Globus pallidus (tissue), 1 donor: ENCODE measurements around the gene BSND.

Experiments
- DNase-seq: peaks from one replicate; pipeline ENCODE4 v3.0.0-alpha.2; 2015; ENCODE audit warnings: low spot score

Gene BSND

GRCh38 chr1:55046871-55047270 lies 48.1 kb downstream of the BSND start:
- DNase-seq, result no peak

DNA sequence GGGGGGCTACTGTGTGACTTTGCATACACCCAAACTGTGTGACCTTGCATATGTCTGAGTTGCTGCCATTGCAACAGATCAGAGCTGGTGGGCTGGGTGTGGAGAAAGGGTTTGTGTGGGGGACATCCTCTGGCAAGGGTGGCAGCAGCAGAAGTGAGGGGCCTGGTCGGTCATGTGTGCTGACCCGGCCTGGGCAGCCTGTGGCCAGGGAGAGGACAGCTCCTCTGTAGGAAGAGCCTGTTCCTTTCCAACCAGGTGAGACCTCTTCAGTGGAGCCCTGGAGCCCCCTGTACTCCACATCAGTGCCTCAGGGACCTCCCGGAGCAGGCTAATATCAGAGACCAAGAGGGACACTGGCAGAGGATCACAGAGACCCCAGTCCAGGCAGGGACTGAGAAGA lies 48.9 kb downstream of the BSND start:
- DNase-seq, result no peak

DNA sequence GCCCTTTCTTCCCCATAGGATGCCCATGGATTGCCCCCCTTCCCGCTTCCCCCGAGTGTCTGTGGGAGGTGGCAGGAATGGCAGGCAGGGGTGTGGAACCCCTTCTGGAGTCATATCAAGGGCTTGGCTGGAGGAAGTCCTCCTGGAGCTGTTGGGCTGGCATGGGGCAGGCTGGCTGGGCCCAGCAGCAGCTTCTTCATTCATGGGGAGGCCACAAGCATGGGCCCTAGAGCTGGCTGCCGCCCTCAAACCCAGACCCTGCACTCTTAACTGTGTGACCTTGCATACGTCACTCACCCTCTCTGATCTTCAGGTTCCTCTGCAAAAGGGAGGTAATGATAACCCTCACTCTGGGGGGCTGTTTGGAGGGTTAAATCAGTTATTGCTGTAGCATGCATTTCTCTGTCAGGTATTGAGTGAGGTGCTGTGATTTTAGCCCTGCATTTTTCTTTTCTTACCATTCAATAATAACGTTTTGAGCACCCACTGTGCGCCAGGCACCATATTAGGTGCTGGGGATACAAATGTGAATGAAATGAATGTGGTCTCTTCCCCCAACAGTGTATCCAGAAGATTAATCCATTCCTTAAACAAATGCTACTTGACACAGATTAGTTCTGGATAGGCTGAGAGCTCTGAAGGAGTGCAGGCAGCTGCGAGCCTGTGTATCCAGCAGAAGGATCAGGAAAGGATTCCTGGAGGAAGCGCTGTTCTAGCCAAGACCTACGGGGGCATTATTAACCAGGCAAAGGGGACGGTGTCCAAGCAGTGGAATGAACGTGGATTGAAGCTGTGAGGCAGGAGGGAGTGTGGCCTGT lies 49.9 kb downstream of the BSND start:
- no peak for DNase-seq

DNA sequence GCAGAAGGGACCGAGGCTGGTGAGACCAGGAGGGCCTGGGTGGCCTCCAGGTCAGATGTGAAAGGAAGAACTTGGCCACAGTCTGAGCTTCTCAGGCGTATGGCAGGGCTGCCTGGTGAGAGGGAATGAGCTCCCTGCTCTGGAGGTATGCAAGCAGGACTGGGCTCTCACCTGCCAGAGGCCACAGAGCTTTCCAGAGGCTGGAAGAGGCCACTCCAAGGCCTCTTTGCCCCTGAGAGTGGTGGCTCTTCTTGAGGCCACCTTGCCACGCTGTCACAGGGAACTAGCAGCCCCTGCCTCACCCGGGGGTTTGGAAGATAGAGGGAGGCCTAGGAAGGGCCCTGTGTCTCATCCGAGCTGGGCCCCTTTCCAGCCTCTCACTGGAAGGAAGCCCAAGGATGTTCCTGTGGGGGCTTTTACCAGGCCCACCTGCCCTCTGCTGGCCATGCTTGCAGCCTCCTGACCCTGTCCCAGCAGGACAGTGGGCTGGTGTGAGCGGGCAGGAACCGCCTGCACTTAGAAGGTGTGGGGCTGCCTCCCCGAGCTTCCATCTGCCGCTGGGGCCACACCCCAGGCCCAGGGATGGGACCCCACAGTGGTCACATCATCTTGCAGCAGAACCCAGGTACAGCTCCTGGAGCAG lies 50.7 kb downstream of the BSND start:
- DNase-seq, result no peak

GRCh38 chr1:55049914-55050278 lies 51.2 kb downstream of the BSND start:
- DNase-seq, result no peak

DNA sequence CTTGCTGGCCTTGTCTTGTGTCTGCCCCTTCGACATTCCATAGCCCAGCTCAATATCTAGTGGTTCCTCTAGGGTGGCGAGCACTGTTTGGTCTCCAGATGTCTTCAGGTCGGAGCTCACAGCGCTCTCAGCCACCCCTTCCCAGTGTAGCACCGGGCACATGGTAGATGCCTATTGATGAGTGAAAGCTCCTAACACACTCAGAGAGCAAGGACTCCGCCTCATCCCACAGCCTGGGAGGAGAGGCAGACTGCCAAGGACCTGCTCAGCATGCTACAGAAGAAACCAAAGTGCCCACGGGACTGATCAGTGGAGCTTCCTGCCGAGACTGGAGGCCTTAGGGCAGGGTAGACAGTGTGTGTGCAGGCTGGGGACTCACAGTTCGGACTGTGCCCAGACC lies 51.5 kb downstream of the BSND start:
- DNase-seq, result no peak

GRCh38 chr1:55051169-55051568 lies 52.4 kb downstream of the BSND start:
- DNase-seq, result no peak

DNA sequence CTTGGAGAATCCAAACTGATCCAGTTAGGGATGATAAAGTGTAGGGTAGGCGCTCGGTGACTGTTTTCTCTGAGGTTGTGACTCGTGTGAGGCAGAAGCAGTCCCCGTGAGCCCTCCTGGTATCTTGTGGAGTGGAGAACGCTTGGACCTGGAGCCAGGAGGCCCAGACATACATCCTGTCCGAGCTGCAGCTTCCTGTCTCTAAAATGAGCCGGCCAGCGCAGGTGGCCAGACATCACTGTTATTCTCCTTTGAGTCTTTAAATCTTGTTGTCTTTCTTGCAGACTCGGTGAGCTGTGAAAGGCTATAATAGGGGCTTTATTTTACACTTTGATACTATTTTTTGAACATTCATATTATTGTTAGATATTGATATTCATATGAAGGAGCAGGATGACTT lies 52.9 kb downstream of the BSND start:
- no peak for DNase-seq

GRCh38 chr1:55052221-55053142 lies 53.7 kb downstream of the BSND start:
- no peak for DNase-seq

DNA sequence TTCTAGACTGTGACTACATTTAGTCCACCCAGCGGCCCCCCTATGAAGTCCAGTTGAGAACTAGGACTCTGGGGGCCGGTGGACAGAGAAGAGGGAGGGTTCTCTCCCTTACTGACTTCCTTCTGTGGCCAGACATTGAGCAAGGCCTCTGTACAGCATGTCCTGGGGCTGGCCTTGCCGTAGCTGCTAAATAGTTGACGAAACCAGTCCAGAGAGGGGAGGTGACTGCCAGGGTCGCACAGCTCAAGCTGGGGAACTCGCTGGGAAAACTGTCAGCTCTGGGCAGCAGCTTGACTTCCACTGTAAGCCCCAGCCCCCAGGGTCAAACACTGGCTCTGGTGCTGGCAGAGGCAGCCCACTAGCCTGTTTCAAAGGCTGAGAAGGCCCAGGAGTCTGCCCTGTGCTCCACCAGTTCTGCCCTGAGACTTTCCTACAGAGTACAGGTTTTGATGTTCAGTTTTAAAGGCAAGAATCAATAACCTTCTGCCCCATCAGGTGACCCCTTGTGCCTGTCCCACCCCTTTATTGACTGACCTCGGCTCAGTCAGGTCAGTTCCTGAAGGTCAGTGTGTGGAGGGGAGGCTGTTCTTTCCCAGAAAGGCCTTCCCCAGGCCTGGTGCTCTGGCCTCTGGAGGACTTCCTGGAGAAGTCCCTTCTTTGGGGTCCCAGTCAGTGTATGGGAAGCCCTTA lies 54.7 kb downstream of the BSND start:
- no peak for DNase-seq

DNA sequence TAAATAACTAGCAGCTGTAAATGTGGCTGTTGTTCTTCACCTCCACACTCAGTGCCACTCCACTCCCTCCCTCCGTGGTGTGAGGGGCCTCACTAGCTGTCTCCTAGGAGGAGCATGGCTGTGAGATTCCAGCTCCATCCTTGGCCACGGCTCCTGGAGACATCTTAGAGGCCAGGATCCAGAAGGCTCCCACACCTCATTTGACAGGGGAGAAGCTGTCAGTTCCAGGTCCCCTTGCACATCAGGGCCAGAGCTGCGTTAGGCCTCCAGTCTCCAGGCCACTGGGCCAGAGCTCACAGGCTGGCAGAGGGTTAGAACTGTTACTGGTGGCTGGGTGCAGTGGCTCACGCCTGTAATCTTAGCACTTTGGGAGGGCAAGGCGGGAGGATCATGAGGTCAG lies 55.7 kb downstream of the BSND start:
- DNase-seq, result no peak

DNA sequence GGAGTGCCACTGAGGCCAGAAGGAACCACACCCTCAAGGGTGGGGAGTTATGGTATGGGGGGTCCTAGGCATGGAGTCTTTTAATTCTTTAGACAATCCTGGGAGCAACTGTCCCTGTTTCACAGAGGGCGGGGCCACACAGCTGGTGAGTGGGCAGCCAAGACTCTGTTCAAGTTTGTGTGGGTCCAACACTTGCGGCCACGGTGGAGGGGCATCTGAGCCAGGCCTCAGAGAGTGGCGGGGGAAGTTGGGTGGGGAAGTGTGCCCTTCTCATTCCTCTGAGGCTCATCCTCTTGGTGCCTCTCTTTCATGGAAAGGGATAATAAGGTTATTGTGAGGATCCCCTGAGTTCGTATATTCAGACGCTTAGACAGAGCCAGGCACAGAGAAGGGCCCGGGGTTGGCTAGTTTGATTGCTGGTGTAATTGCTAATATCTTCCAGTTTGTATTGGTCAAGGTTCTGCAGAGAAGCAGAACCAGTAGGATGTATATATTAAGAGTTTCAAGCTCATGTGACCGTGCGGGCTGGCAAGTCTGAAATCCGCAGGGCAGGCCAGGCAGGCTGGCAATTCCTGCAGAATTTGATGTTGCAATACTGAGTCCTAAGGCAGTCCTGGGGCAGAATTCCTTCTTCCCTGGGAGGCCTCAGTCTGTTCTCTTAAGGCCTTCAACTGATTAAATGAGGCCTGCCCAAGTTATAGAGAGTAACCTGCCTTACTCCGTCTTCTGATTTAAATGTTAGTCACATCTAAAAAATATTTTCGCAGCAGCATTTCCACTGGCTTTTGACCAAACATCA lies 56.5 kb downstream of the BSND start:
- no peak for DNase-seq

GRCh38 chr1:55055951-55056631 lies 57.4 kb downstream of the BSND start:
- DNase-seq, result no peak

DNA sequence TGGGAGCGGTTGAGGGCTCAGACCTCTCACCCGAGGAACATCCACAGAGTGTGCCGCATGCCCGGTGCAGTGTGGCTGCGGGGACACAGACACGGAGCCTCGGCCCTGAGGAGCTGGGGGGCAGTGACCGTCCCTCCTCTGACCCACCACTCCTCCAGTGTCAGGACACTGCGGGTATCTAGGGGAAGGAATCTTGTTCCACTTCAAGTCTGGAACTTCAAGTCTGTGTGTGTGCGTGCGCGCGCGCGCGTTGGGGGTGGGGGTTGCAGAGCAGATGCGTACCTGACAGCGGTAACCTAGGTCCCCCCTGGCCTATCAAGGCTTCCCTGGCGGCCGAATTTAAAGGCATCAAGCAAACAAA lies 57.9 kb downstream of the BSND start:
- no peak for DNase-seq

DNA sequence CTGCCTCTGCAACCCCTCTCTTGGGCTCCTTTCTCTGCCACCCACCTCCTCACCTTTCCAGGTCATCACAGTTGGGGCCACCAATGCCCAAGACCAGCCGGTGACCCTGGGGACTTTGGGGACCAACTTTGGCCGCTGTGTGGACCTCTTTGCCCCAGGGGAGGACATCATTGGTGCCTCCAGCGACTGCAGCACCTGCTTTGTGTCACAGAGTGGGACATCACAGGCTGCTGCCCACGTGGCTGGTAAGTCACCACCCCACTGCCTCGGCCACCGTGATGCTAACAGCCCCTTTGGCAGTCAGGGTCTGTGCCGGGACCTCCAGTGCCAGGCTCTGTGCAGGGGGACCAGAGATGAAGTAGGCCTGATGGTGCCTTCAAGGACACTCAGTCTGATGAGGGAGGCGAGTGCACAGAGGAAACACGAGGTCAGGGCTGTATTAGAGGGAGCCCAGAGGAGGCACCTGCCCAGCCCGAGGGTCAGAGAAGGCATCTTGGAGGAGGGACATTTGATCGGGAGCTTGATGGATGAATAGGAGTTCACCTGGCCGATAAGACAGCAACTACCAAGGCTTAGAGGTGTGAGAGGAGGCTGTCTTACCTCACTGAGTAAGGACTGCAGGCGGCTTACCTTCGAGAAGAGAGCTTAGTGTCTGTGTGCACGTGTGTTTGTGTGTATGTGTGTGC lies 58.7 kb downstream of the BSND start:
- no peak for DNase-seq

GRCh38 chr1:55057956-55058298 lies 59.2 kb downstream of the BSND start:
- DNase-seq, result no peak

- DNase-seq, result no peak
These were observed 60.8 kb downstream of the BSND start for GRCh38 chr1:55059302-55060132.

- no peak for DNase-seq
These were observed 61.6 kb downstream of the BSND start for GRCh38 chr1:55060133-55060999.
